Liver (tissue), 9 donors: ENCODE data around the gene SUGCT. TPM values are rescaled to one million over a fixed set of nuclear protein-coding genes. Genes with fewer than 3 reads are reported as not detected.

Experiments
- DNase-seq: peaks from one replicate; pipeline ENCODE4 v3.0.0-alpha.2; 2017; ENCODE audit warnings: low spot score
- H3K27ac ChIP-seq, 2 donors: one replicate each; pipeline ENCODE4 v1.7.0; 2013; ENCODE audit warnings: inconsistent platforms in 2 of 2, low read length in 2 of 2, control low read depth in 1 of 2, low read depth in 1 of 2, mild to moderate bottlenecking in 1 of 2
- H3K27me3 ChIP-seq, 4 donors: one replicate each; pipeline versions ENCODE4 v1.6.1 to v1.7.0; 2013; ENCODE audit warnings: low read length in 3 of 4, inconsistent platforms in 1 of 4, mild to moderate bottlenecking in 1 of 4, moderate library complexity in 1 of 4; ENCODE audit not compliant: control insufficient read depth in 4 of 4, insufficient read depth in 4 of 4
- H3K36me3 ChIP-seq, 4 donors: one replicate each; pipeline versions ENCODE4 v1.6.1 to v1.7.0; 2013; ENCODE audit warnings: low read length in 3 of 4, mild to moderate bottlenecking in 3 of 4, low read depth in 1 of 4, moderate library complexity in 1 of 4; ENCODE audit not compliant: control insufficient read depth in 4 of 4, insufficient read depth in 3 of 4
- H3K4me1 ChIP-seq, 4 donors: one replicate each; pipeline versions ENCODE4 v1.6.1 to v1.7.0; 2013; ENCODE audit warnings: low read length in 3 of 4, mild to moderate bottlenecking in 3 of 4, moderate library complexity in 1 of 4; ENCODE audit not compliant: control insufficient read depth in 4 of 4, insufficient read depth in 4 of 4
- H3K4me3 ChIP-seq, 3 donors: one replicate each; pipeline versions ENCODE4 v1.6.1 to v1.7.0; 2013; ENCODE audit warnings: low read length in 3 of 3, control low read depth in 1 of 3, low read depth in 1 of 3, mild to moderate bottlenecking in 1 of 3
- H3K9ac ChIP-seq, 2 donors: one replicate each; pipeline ENCODE4 v1.7.0; 2013; ENCODE audit warnings: low read length in 2 of 2, mild to moderate bottlenecking in 2 of 2, moderate library complexity in 2 of 2, control low read depth in 1 of 2, low read depth in 1 of 2
- H3K9me3 ChIP-seq, 4 donors: one replicate each; pipeline versions ENCODE4 v1.6.1 to v1.7.0; 2013; ENCODE audit warnings: low read length in 3 of 4; ENCODE audit not compliant: control insufficient read depth in 4 of 4
- ATF3 ChIP-seq: IDR thresholded peaks from 2 replicates; pipeline ENCODE4 v1.6.1; 2016; ENCODE audit warnings: antibody characterized with exemption
- EGR1 ChIP-seq, 2 donors: IDR thresholded peaks; 2 replicates each; pipeline ENCODE4 v1.6.1; 2016 to 2018; ENCODE audit warnings: antibody characterized with exemption in 2 of 2, low read depth in 2 of 2
- HNF4A ChIP-seq, 2 donors: conservative IDR thresholded peaks; 2 replicates each; pipeline ENCODE4 v1.6.1; 2016; ENCODE audit warnings: antibody characterized with exemption in 2 of 2, mild to moderate bottlenecking in 2 of 2
- JUND ChIP-seq, 2 donors: IDR thresholded peaks; 2 replicates each; pipeline ENCODE4 v1.6.1; 2016; ENCODE audit warnings: antibody characterized with exemption in 2 of 2
- MAX ChIP-seq: IDR thresholded peaks from 2 replicates; pipeline ENCODE4 v1.6.1; 2016; ENCODE audit warnings: antibody characterized with exemption
- NR2F2 ChIP-seq: IDR thresholded peaks from 2 replicates; pipeline ENCODE4 v1.6.1; 2016; ENCODE audit warnings: antibody characterized with exemption
- RAD21 ChIP-seq, 2 donors: IDR thresholded peaks; 2 replicates each; pipeline ENCODE4 v1.6.1; 2016; ENCODE audit warnings: antibody characterized with exemption in 2 of 2, mild to moderate bottlenecking in 2 of 2
- REST ChIP-seq: IDR thresholded peaks from 2 replicates; pipeline ENCODE4 v1.6.1; 2016; ENCODE audit warnings: antibody characterized with exemption, mild to moderate bottlenecking
- RXRA ChIP-seq, 2 donors: IDR thresholded peaks; 2 replicates each; pipeline ENCODE4 v1.6.1; 2017 to 2018; ENCODE audit warnings: antibody characterized with exemption in 2 of 2, mild to moderate bottlenecking in 1 of 2
- TAF1 ChIP-seq: conservative IDR thresholded peaks from 2 replicates; pipeline ENCODE4 v1.6.1; 2016; ENCODE audit warnings: antibody characterized with exemption, mild to moderate bottlenecking
- YY1 ChIP-seq: IDR thresholded peaks from 2 replicates; pipeline ENCODE4 v1.6.1; 2016; ENCODE audit warnings: antibody characterized with exemption, mild to moderate bottlenecking
- ZBTB33 ChIP-seq: IDR thresholded peaks from 2 replicates; pipeline ENCODE4 v1.6.1; 2016; ENCODE audit warnings: antibody characterized with exemption
- polyA plus RNA-seq, 2 donors: library from polyadenylated mRNA; stranded (reverse) in 1 of 2; unstranded in 1 of 2; fragments of 200-250 nt in 1 of 2; fragments of >200 nt in 1 of 2; fragmentation: Nextera tagmentation in 1 of 2; extraction: Ambion mirVana in 1 of 2; gene quantifications; one replicate each; pipeline versions ENCODE4 v1.2.1 to v1.2.3, GENCODE V29; 2013 to 2015
- total RNA-seq, 2 donors: library from RNA; depleted of rRNA; stranded (reverse); fragments of >200 nt; gene quantifications; one replicate each; pipeline ENCODE4 v1.2.3, GENCODE V29; 2014
- TF ChIP-seq, protein P1 (sequence below): fragments of 150-350 bp; IDR thresholded peaks from 2 replicates; pipeline ENCODE4 v1.5.1; 2017; ENCODE audit warnings: improper control_type of control experiment, low read depth, low read length; ENCODE audit not compliant: missing input control
- donor health status: healthy.
- donor health status: healthy.
- donor health status: healthy.
- donor health status: healthy.
- donor health status: healthy.

Gene SUGCT
- total and polyA plus RNA-seq, 4 donors, result 6.2 to 11.9 (median 9.9) TPM

- TF ChIP-seq NR2F2 (no peak), HNF4A (conservative IDR thresholded peaks at IDR 0.05) (no peak)
Measured at GRCh38 chr7:40804477-40805215, 669.8 kb downstream of the SUGCT start (continued).

- no peak for DNase-seq
- no peak overlapping the region for H3K9ac ChIP-seq
- H3K4me1 ChIP-seq, result no peaks in the 10 kb centered on the region
- H3K36me3 ChIP-seq, result no peaks in the 10 kb centered on the region
- H3K4me3 ChIP-seq, result no peak overlapping the region
- no peaks in the 10 kb centered on the region for H3K9me3 ChIP-seq
- TF ChIP-seq JUND (IDR thresholded peaks at IDR 0.05), result no peak
- TF ChIP-seq RXRA (IDR thresholded peaks at IDR 0.05), result no peak
- no peak for TF ChIP-seq HNF4A (conservative IDR thresholded peaks at IDR 0.05)
- TF ChIP-seq TAF1, result no peak
- no peak for TF ChIP-seq RAD21 (IDR thresholded peaks at IDR 0.05)
- TF ChIP-seq, protein P1, sequence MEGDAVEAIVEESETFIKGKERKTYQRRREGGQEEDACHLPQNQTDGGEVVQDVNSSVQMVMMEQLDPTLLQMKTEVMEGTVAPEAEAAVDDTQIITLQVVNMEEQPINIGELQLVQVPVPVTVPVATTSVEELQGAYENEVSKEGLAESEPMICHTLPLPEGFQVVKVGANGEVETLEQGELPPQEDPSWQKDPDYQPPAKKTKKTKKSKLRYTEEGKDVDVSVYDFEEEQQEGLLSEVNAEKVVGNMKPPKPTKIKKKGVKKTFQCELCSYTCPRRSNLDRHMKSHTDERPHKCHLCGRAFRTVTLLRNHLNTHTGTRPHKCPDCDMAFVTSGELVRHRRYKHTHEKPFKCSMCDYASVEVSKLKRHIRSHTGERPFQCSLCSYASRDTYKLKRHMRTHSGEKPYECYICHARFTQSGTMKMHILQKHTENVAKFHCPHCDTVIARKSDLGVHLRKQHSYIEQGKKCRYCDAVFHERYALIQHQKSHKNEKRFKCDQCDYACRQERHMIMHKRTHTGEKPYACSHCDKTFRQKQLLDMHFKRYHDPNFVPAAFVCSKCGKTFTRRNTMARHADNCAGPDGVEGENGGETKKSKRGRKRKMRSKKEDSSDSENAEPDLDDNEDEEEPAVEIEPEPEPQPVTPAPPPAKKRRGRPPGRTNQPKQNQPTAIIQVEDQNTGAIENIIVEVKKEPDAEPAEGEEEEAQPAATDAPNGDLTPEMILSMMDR, result no peak
- no peak for TF ChIP-seq MAX
- TF ChIP-seq NR2F2, result no peak
- no peak for TF ChIP-seq ATF3
- TF ChIP-seq EGR1 (IDR thresholded peaks at IDR 0.05; ENCODE audit: low read depth in 2 of 2), result no peak
- no peak for TF ChIP-seq YY1
- TF ChIP-seq ZBTB33, result no peak
- TF ChIP-seq REST, result no peak
- no peak overlapping the region for H3K27ac ChIP-seq
- no peaks in the 10 kb centered on the region for H3K27me3 ChIP-seq
Measured at GRCh38 chr7:40805361-40805760, 670.6 kb downstream of the SUGCT start.
